WTC11 (cell line): ENCODE measurements around the gene SEC23IP. TPM values are rescaled to one million over a fixed set of nuclear protein-coding genes. Genes with fewer than 3 reads are reported as not detected.

Experiments used
- ATAC-seq: fragments of 200-7000 bp; cut with Tn5 transposase; 2 replicates; pipeline ENCODE4 v1.10.0; 2021; ENCODE audit warnings: mild to moderate bottlenecking, moderate library complexity
- CTCF ChIA-PET: fragments of 300-600 bp; sonication (Branson Sonifier 250); formaldehyde crosslinking; loops from one replicate; lab custom pipeline; 2021; ENCODE audit warnings: antibody characterized with exemption; lab: Charles Lee
- POLR2A ChIA-PET: fragments of 350-600 bp; sonication (Branson Sonifier 250); formaldehyde crosslinking; loops from one replicate; lab custom pipeline; 2021; ENCODE audit warnings: antibody characterized with exemption; lab: Charles Lee
- DNase-seq: peaks from one replicate; pipeline ENCODE4 v3.0.0; 2021; ENCODE audit warnings: low spot score
- H3K27ac Mint-ChIP-seq: 2 replicates; pipeline ENCODE4 v1.8.0; 2021; ENCODE audit warnings: mixed read lengths
- H3K27me3 Mint-ChIP-seq: 2 replicates; pipeline ENCODE4 v1.8.0; 2021; ENCODE audit warnings: low read depth, mild to moderate bottlenecking, moderate library complexity, mixed read lengths
- H3K36me3 Mint-ChIP-seq: 2 replicates; pipeline ENCODE4 v1.8.0; 2021; ENCODE audit warnings: mixed read lengths
- H3K4me1 Mint-ChIP-seq: 2 replicates; pipeline ENCODE4 v1.8.0; 2022; ENCODE audit warnings: mixed read lengths
- H3K4me3 Mint-ChIP-seq: 2 replicates; pipeline ENCODE4 v1.8.0; 2021; ENCODE audit warnings: mild to moderate bottlenecking, moderate library complexity, mixed read lengths
- H3K9me3 Mint-ChIP-seq: 2 replicates; pipeline ENCODE4 v1.8.0; 2021; ENCODE audit warnings: mixed read lengths
- AFF4 ChIP-seq: sonication (generic); formaldehyde crosslinking; IDR thresholded peaks from 2 replicates; pipeline ENCODE4 v1.8.1; 2023; ENCODE audit warnings: mild to moderate bottlenecking, missing genetic modification reagents, borderline replicate concordance
- ATF1 ChIP-seq: sonication (generic); formaldehyde crosslinking; IDR thresholded peaks from 2 replicates; pipeline ENCODE4 v1.8.1; 2023; ENCODE audit warnings: mild to moderate bottlenecking, moderate library complexity, missing genetic modification reagents
- CBFB ChIP-seq: sonication (generic); formaldehyde crosslinking; IDR thresholded peaks from 2 replicates; pipeline ENCODE4 v1.8.1; 2022; ENCODE audit warnings: mild to moderate bottlenecking, low read depth, missing genetic modification reagents
- CREB1 ChIP-seq: sonication (generic); formaldehyde crosslinking; IDR thresholded peaks from 2 replicates; pipeline ENCODE4 v1.8.0; 2023; ENCODE audit warnings: mild to moderate bottlenecking, missing genetic modification reagents
- E2F4 ChIP-seq: sonication (generic); formaldehyde crosslinking; IDR thresholded peaks from 2 replicates; pipeline ENCODE4 v1.8.1; 2022; ENCODE audit warnings: low read depth, mild to moderate bottlenecking, moderate library complexity, missing genetic modification reagents, borderline replicate concordance
- FOXJ3 ChIP-seq: sonication (generic); formaldehyde crosslinking; IDR thresholded peaks from 2 replicates; pipeline ENCODE4 v1.9.0; 2021; ENCODE audit warnings: missing genetic modification reagents, mild to moderate bottlenecking, borderline replicate concordance
- GRHL2 ChIP-seq: fragments of 250-450 bp; sonication (Bioruptor Pico); IDR thresholded peaks from 2 replicates; pipeline ENCODE4 v1.8.0; 2022; ENCODE audit warnings: mild to moderate bottlenecking, moderate library complexity; ENCODE audit not compliant: insufficient replicate concordance, severe bottlenecking
- GTF2I ChIP-seq: fragments of 250-450 bp; sonication (Bioruptor Pico); conservative IDR thresholded peaks from 2 replicates; pipeline ENCODE4 v1.4.0; 2021; ENCODE audit warnings: mild to moderate bottlenecking
- MXD4 ChIP-seq: fragments of 250-450 bp; sonication (Bioruptor Pico); IDR thresholded peaks from 2 replicates; pipeline ENCODE4 v1.8.0; 2021; ENCODE audit warnings: mild to moderate bottlenecking, moderate library complexity, borderline replicate concordance
- NFYB ChIP-seq: sonication (generic); formaldehyde crosslinking; conservative IDR thresholded peaks from 2 replicates; pipeline ENCODE4 v1.8.0; 2022; ENCODE audit warnings: low read depth, missing genetic modification reagents
- OVOL2 ChIP-seq: fragments of 250-450 bp; sonication (Bioruptor Pico); IDR thresholded peaks from 2 replicates; pipeline ENCODE4 v1.9.0; 2021; ENCODE audit warnings: mild to moderate bottlenecking, borderline replicate concordance
- PRDM15 ChIP-seq: sonication (generic); formaldehyde crosslinking; IDR thresholded peaks from 2 replicates; pipeline ENCODE4 v1.8.0; 2022; ENCODE audit warnings: missing genetic modification reagents
- PRRX2 ChIP-seq: fragments of 250-450 bp; sonication (Bioruptor Pico); IDR thresholded peaks from 2 replicates; pipeline ENCODE4 v1.8.0; 2021; ENCODE audit warnings: mild to moderate bottlenecking
- SMAD4 ChIP-seq: sonication (generic); formaldehyde crosslinking; IDR thresholded peaks from 2 replicates; pipeline ENCODE4 v1.8.0; 2022; ENCODE audit warnings: mild to moderate bottlenecking, missing genetic modification reagents
- TEAD1 ChIP-seq: sonication (generic); formaldehyde crosslinking; IDR thresholded peaks from 2 replicates; pipeline ENCODE4 v1.8.0; 2022; ENCODE audit warnings: mild to moderate bottlenecking, missing genetic modification reagents
- ZMAT4 ChIP-seq: fragments of 250-450 bp; sonication (Bioruptor Pico); IDR thresholded peaks from 2 replicates; pipeline ENCODE4 v1.9.0; 2021; ENCODE audit warnings: mild to moderate bottlenecking
- ZNF396 ChIP-seq: fragments of 250-450 bp; sonication (Bioruptor Pico); IDR thresholded peaks from 2 replicates; pipeline ENCODE4 v1.8.0; 2021; ENCODE audit warnings: mild to moderate bottlenecking, moderate library complexity, borderline replicate concordance
- total RNA-seq: library from RNA; stranded (reverse); gene quantifications from 3 replicates; pipeline ENCODE4 v1.2.3, GENCODE V29; 2021
- TF ChIP-seq, protein P1 (sequence below): fragments of 250-450 bp; sonication (Bioruptor Pico); IDR thresholded peaks from 2 replicates; pipeline ENCODE4 v2.1.2; 2022; ENCODE audit warnings: mild to moderate bottlenecking, moderate library complexity
- TF ChIP-seq, protein P2 (sequence below): sonication (generic); formaldehyde crosslinking; IDR thresholded peaks from 2 replicates; pipeline ENCODE4 v1.8.1; 2023; ENCODE audit warnings: mild to moderate bottlenecking, missing genetic modification reagents
- TF ChIP-seq, protein P3 (sequence below): sonication (generic); formaldehyde crosslinking; IDR thresholded peaks from 2 replicates; pipeline ENCODE4 v1.8.1; 2023; ENCODE audit warnings: mild to moderate bottlenecking, missing genetic modification reagents, moderate library complexity
- TF ChIP-seq, protein P4 (sequence below): sonication (generic); formaldehyde crosslinking; IDR thresholded peaks from 2 replicates; pipeline ENCODE4 v1.8.1; 2022; ENCODE audit warnings: missing genetic modification reagents, borderline replicate concordance

Gene SEC23IP
- total RNA-seq, 1 experiment from 2014 or later = 82.3 TPM

DNA sequence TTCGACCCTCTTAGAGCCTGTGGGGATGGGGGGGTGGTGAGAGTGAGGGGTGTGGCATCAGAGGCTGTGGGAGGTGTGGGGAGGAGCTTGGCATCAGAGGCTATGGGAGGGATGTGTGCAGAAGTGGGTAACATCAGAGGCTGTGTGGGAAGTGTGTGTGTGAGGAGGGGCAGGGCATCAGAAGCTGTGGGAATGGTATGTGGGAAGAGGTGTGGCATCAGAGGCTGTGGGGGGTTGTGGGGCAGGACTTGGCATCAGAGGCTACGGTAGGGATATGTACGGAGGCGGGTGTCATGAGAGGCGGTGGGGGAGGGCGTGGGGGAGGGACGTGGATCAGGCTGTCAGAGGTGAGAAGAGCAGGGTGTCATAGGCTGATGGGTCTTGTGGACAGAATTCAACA, 97.4 kb downstream of the SEC23IP start:
- Mint-ChIP-seq H3K4me3 (no peak overlapping the region), H3K27me3 (no peaks in the 10 kb centered on the region), H3K36me3 (no peaks in the 10 kb centered on the region), H3K4me1 (no peaks in the 10 kb centered on the region), H3K27ac (no peak overlapping the region), H3K9me3 (peaks cover 11% of the 10 kb centered on the region)
- TF ChIP-seq ZMAT4 (CRISPR knock-in tag) (no peak), OVOL2 (no peak), SMAD4 (CRISPR knock-in tag) (no peak), TEAD1 (no peak), CBFB (CRISPR knock-in tag) (no peak), ZNF396 (CRISPR knock-in tag) (no peak), GRHL2 (no peak), FOXJ3 (CRISPR knock-in tag) (no peak)
- TF ChIP-seq, protein P1, sequence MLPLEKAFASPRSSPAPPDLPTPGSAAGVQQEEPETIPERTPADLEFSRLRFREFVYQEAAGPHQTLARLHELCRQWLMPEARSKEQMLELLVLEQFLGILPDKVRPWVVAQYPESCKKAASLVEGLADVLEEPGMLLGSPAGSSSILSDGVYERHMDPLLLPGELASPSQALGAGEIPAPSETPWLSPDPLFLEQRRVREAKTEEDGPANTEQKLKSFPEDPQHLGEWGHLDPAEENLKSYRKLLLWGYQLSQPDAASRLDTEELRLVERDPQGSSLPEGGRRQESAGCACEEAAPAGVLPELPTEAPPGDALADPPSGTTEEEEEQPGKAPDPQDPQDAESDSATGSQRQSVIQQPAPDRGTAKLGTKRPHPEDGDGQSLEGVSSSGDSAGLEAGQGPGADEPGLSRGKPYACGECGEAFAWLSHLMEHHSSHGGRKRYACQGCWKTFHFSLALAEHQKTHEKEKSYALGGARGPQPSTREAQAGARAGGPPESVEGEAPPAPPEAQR (CRISPR knock-in tag) = no peak
- TF ChIP-seq, protein P2, sequence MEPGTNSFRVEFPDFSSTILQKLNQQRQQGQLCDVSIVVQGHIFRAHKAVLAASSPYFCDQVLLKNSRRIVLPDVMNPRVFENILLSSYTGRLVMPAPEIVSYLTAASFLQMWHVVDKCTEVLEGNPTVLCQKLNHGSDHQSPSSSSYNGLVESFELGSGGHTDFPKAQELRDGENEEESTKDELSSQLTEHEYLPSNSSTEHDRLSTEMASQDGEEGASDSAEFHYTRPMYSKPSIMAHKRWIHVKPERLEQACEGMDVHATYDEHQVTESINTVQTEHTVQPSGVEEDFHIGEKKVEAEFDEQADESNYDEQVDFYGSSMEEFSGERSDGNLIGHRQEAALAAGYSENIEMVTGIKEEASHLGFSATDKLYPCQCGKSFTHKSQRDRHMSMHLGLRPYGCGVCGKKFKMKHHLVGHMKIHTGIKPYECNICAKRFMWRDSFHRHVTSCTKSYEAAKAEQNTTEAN (CRISPR knock-in tag) = no peak
- TF ChIP-seq, protein P3, sequence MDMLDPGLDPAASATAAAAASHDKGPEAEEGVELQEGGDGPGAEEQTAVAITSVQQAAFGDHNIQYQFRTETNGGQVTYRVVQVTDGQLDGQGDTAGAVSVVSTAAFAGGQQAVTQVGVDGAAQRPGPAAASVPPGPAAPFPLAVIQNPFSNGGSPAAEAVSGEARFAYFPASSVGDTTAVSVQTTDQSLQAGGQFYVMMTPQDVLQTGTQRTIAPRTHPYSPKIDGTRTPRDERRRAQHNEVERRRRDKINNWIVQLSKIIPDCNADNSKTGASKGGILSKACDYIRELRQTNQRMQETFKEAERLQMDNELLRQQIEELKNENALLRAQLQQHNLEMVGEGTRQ (CRISPR knock-in tag) = no peak
- ATAC-seq (no peak), DNase-seq (no peak)
- POLR2A ChIA-PET = no interaction called here
- CTCF ChIA-PET = no interaction called here

GRCh38 chr10:119991066-119991465, 98.5 kb downstream of the SEC23IP start:
- no peak overlapping the region for H3K27ac Mint-ChIP-seq
- H3K4me1 Mint-ChIP-seq = no peaks in the 10 kb centered on the region
- H3K4me3 Mint-ChIP-seq = no peak overlapping the region
- ChIA-PET POLR2A (no interaction called here), CTCF (interaction anchor here (0.7 to 1.2 kb wide), 3 partner anchors 21 to 231 kb away, joined by 3 read pairs; no protein-coding TSS in a partner anchor)
- ATAC-seq (no peak), DNase-seq (no peak)
- H3K9me3 Mint-ChIP-seq = peaks cover 20% of the 10 kb centered on the region
- peaks cover 6% of the 10 kb centered on the region for H3K36me3 Mint-ChIP-seq
- peaks cover 4% of the 10 kb centered on the region; the same call in 1 of the 2 replicates for H3K27me3 Mint-ChIP-seq
- TF ChIP-seq MXD4 (no peak), ATF1 (no peak), PRRX2 (CRISPR knock-in tag) (no peak), NFYB (CRISPR knock-in tag) (no peak), GTF2I (CRISPR knock-in tag) (no peak), E2F4 (CRISPR knock-in tag) (no peak), AFF4 (CRISPR knock-in tag) (no peak), PRDM15 (CRISPR knock-in tag) (no peak), CREB1 (CRISPR knock-in tag) (no peak)
- TF ChIP-seq, protein P4, sequence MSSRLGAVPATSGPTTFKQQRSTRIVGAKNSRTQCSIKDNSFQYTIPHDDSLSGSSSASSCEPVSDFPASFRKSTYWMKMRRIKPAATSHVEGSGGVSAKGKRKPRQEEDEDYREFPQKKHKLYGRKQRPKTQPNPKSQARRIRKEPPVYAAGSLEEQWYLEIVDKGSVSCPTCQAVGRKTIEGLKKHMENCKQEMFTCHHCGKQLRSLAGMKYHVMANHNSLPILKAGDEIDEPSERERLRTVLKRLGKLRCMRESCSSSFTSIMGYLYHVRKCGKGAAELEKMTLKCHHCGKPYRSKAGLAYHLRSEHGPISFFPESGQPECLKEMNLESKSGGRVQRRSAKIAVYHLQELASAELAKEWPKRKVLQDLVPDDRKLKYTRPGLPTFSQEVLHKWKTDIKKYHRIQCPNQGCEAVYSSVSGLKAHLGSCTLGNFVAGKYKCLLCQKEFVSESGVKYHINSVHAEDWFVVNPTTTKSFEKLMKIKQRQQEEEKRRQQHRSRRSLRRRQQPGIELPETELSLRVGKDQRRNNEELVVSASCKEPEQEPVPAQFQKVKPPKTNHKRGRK (CRISPR knock-in tag) = no peak
